Fibroblast of skin of left biceps (primary cell): Measurements from ENCODE around the gene ATP6V1C2.
"Not testable (repeated sequence)": the region's sequence is repeated elsewhere in the genome, so short reads cannot be mapped to it uniquely, and the experiment has no call there.

Source experiments
- DNase-seq, 2 experiments: peaks; one replicate each; pipeline ENCODE4 v3.0.0-alpha.2; 2013; ENCODE audit warnings: low read depth in 2 of 2

The ATP6V1C2 gene

DNA sequence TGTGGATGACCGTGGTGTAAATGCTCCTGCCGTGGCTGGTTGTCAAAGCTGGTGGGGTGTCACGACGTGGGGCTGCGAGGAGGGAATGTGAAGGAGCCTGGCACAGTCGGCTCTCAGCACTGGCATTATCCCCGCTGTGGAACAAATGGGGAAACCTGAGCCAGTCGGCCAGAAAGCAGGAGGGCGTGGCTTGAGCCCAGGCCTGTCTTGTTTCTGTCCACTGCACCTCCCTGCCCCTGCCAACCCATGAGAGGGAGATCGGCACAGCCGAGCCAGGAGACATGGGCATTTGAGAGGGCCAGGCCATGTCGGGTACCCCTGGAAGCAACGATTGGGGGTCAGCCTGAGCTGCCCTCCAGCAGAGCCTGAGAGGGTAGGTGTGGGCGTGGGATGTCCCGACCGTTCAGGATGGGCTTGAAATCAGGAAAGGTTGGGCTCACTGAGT lies 46.7 kb downstream of the ATP6V1C2 start:
- no peak for DNase-seq

DNA sequence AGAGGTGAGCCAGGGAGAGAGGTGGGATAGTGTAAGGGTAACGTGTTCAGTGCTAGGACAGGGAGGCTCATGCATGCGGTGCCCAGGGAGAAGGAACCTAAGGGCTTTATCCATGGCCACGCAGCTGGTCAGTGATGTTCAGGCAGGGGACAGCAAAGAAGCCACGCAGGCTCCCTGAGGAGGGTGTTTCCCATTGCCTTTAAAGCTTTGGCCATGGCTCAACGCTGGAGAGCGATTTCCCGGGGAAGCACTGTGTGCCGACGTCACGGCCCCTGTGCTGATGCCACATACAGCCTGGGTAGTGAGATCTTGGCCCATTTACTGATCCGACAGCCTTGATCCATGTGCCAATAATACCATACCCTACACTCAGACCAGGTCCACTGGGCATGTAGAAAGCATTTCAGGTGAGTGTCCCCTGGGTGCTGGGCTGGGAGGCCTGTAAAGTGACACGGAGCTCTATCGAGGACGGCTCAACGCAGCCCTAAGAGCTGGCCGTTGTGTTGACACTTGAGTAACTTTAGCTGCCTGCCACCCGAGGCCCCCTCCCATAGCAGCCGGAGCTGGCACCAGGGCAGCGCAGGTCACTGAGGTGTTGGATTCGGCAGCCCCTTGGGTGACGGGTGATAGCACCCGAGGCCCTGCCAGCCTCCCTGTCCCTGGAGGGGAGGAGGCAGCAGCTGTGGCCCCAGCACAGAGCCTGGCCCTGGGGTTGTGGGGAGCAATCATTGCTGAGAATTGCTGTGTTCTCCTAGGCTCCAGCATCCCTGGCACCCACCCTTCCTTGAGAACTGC lies 49.7 kb downstream of the ATP6V1C2 start:
- no peak for DNase-seq

DNA sequence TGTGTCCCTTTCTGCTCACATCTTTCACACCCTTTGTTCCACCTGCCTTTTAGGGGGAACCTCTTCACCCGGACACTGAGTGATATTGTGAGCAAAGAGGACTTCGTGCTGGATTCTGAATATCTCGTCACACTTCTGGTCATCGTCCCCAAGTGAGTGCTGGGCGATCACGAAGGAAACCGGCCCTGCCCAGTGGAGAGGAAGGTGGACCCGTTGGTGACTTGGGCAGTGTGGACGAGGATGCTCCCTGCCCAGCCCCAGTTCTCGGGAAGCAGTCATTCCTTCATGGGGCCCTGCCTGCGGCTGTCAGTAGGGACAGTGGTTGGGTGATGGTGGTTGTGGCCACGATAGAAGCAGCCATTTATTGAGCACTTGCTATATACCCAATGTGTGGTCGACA lies 50.4 kb downstream of the ATP6V1C2 start:
- no peak for DNase-seq

DNA sequence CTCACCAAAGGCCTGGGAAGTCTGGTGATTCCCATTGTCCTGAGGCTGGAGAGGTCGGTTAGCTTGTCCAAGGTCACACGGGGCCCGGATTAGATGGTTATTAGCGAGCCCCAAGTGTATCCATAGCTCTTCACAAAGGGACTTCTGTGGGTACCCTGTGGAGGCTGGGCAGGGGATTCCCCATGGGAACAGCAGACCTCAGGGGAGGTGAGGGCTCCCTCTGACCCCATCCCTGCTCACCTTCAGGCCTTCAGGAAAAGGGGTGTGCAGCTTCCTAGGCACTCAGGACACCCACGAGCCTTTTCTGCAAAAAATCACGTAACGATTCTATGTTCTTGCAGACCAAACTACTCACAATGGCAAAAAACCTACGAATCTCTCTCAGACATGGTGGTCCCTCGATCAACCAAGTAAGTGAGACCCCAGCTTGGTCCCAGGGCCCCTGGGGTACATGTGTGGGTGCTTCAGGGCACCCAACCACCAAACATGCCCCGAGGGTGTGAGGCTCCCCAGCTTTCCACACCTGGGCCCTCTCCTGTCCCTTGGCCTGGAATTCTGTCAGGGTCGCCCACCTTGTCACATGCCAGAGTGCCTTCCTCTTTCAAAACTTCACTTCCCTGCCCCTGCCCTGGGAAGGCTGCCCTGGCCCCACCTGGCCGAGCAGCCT lies 50.9 kb downstream of the ATP6V1C2 start:
- DNase-seq: no peak

DNA sequence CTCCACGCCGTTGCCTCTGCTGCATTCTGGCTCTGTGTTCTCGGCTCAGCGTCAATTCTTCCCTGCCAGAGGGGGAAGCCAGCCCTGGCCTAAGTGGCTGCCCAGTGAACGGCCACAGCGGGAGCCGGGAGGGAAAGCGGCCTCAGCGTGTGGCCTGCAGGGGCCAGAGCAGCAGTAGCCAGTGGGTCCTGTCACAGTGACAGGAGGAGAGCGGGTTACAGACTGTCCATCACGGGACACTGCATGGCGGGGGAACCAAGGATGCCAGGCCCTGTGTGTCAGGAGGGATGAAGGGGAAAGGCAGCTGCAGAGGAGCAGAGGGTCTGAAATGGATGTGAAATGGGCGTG lies 51.4 kb downstream of the ATP6V1C2 start:
- DNase-seq: no peak

DNA sequence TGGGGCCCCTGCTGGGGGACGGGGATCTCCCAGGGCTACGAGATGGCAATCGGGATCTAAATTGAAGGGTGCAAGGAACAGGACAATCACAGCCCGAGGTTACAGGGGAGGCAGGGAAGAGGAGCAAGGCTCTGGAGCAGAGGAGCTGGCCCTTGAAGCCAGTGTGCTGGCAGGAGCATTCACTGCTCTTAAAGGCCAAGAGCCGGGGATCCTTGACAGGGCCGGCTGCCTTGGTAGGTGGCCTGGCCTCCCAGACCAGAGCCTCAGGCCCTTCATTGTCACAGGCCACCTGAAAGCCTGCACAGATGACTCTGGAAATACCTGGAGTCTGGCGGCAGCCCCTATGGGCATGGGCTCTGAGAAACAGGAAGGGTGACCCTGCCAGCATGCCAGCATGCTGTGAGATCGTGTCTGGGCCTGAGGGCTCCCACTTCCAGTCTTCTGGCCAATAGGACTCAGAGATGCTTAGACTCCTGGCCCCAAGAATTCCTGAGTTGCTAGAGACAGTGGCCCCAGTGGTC lies 52.5 kb downstream of the ATP6V1C2 start:
- no peak for DNase-seq

DNA sequence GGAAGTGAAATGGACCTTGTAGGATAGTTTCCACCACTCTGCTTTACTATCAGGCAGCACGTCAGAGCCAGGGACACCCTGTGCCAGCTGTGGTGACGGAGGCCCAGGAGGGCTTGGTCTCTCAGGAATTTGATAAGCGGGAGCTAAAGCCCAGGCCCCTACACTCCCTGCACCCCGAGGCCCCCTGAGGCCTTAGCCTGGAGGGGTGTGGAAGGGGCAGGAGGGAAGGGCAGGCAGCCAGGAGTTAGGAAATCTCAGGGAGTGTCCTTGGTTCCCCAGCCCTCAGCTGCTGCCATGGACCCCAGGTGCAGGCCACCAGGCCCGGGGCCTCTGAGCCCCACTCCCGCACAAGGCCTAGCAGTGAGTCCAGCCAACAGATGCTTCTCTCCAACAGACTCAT lies 53.0 kb downstream of the ATP6V1C2 start:
- no peak for DNase-seq

DNA sequence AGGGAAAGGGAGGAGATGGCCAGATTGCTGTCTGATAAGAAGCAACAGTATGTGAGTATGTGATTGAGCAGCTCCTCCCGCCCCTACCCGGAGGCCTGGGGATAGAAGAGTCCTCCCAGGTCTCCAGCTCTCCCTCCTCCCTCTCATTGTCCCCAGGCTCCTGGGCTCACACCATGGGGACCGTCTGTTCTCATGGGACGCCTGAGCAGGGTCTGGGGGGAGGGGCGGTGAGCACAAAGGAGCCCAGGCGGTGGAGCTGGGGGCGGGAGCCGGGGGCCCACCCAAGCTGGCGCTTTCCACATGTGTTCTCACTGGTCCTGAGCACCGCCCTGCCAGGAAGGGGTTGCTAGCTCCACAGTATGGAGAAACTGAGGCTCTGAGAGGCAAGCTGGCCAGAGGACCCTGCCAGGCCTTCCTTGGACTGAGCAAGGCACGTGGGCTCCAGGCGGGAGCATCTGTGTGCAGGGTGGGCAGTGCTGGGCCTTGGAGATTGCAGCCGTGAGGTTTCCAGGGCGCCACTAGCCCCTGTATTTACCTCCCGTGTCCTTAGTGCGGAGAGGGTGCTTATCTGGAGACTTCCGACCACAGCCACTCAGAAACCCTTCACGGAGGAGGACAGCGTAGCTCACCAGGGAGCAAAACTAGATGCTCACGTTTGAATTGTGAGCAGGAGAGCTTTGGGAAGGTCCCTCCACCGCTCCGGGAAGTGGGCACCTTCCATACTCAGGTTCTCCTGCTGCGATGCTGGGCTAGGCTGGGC lies 53.8 kb downstream of the ATP6V1C2 start:
- DNase-seq: no peak

DNA sequence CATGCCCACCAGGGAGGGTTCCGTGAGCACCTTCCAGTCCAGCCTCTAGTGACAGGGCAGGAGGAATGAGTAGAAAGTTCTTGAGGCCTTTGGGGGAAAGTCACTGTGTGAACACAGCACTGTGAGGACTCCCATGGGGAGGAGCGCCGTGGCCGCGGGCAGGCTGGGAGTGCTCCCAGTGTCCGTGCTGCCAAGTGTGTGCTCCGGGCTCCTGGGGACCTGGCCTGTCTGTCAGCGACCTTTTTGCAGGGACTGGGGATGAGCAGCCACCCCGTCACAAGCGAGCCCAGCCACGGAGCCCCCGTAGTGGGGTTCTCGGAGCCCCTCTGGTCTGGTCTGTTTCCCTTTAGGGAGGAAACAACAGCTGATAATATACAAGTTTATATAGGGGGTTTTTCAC lies 54.4 kb downstream of the ATP6V1C2 start:
- no peak for DNase-seq

DNA sequence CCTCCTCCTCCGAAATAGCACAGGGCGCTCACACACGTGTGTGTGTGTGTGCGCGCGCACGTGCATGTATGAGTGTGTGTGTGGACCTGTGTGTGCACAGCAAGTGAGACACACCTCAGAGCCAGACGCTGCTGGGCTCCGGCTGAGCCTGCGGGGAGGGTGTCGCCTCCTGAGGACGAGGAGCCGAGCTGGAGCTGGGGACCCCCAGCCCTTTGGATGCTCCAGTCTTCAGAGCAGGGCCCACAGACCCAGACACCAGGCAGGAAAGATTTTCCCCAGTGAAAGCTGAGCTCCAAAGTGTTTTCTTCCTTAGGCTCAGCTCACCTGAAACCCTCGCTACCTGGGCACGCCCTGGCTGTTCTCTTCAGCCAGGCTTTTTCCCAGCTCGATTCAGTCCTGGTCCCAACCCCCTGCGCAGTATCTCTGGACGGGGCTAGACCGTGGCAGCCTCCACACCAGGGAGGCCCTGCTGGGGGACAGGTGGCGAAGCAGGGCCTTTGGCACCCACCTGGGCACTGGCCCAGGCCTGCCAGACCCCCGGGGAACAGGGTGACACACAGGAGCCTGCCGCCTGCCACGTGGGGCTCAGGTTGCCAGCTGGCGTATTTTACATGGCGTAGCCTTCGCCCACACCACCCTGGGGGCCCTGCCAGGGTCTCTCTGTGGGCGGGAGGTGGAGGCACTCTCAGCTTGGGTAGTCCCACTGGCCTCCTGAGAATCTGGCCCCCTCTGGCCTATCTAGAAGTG lies 55.0 kb downstream of the ATP6V1C2 start:
- no peak for DNase-seq

DNA sequence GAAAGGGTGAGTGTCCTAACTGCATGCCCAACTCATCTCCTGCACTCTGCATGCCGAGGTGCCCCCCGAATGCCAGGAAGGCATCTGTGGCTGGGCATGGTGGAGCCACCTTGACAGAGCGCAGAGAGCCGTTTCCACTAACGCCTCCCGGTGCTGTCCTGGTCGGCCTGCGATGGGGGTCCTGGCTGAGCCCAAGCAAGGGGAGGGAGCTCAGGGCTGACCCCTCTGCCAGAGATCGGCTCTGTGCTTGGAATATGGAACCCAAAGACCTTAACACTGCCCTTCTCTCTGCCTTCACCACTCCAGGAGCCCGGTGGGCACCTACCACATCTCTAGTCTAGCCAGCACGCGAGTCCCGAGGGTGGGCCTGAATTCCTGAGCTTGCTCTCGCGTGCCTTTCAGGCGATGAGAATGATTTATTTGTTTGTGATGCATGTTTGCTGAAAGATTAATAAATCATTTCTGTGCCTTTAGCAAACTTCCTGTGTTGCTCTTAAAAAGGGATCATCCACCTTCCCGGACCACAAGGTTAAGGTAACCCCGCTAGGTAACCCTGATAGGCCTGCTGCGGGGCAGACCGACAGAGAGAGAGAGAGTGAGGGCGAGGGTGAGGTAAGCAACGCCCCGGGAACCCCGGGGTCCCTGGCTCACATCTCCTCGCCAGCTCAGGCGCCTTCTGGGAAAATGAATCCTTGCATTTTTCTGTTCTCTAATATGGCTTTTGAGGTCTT lies 55.8 kb downstream of the ATP6V1C2 start:
- no peak for DNase-seq

DNA sequence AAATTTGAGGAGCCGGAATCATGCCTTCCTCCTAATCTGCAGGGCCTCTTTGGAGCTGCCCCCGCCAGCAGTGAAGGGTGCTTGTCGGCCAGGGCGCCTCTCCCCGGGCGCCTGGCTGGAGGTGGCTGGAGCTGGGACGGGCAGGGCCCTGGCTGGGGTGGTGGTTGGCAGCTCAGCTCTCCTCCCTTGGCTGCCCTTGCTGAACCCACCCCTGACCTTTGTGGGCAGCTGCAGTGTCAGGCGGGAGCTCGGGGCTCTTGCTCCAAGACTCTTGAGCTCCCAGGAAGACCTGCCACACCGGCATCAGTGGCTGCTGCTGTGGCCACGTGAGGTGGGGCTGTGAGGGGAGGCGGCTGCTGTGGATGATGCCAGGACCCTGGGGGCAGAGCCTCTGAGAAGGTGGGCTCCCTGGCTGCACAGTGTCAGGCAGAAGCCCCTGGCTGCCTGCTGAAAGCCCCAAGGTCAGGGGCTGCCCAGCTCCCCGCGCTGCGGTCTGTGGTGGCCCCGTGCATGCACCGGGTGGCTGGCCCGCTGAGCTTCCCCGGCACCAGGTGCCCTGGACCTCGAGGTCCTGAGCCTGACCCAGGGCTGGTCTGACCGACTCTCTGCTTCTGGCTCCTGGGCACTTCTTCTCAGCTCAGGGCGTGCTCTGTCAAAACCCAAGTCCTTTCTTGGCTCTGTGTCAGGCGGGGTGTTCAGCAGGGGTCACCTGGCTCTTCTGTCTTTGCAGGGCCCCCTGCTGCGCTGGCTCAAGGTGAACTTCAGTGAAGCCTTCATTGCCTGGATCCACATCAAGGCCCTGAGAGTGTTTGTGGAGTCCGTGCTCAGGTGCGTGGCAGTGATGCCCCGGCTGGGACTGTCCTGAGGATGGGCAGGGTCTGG lies 56.7 kb downstream of the ATP6V1C2 start:
- no peak for DNase-seq

DNA sequence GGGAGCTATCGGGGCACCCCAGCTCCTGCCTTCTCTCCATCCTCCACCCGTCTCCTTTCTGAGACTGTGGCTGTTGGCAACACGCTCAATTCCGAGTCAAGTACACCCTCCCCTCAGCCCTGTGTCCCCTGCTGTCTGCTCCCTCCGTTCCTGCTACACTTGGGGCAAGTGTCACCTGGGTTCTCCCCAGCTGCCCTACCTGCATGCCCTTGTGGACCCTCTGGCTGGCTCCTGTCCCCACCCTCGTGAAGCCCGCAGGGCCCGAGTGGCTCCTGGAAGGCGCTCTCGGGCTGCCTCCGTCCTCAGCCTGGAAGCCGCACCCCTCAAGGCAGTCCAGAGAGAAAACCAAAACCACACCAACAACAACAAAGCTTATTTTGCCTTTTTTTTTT lies 57.3 kb downstream of the ATP6V1C2 start:
- DNase-seq: no peak

DNA sequence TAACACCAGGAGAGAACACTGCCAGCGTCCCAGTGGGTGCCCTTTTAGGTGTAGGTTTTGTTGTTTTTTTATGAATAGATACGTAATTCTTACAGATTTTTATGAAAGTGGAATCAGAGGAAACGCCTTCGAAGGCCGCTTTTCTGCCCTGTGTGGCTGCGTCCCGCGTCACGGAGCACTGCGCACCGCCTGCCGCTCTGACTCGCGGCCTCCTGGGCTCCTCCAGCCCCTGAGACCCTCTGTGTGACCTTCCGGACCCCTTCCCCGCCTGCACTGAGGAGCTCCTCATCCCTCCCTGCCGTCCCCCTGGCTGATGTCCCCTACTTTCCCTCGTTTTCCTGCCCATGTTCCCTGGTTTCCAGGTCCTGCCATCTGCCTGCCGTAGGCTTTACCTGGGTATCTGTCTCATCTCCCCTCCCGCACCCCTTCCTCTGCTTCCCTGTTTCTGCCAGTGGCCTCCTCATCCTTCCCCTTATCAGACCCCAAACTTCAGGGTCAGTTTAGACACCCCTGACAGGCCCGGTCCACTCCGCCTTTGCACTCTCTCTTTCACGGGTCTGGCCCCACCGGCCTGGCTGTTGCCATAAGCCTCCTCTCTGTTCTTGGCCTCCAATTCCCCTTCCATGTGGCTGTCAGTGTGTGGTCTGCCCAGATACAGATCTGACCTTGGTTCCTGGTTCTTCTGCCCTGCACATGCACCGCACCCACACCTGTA lies 58.5 kb downstream of the ATP6V1C2 start:
- DNase-seq: no peak

DNA sequence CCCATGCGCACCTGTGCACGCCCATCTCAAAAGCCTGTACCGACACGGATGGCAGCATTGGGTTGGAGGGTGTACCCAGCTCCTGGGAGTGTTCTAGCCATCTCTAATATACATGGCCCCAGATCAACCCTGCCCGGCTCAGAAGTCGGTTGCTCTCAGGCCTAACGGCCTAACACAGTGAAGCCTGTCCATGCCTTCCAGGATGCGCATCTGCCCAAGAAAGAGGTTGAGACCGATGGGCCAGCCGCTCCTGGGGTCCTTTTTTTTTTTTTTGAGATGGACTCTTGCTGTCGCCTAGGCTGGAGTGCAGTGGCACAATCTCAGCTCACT lies 59.0 kb downstream of the ATP6V1C2 start:
- DNase-seq: no peak

DNA sequence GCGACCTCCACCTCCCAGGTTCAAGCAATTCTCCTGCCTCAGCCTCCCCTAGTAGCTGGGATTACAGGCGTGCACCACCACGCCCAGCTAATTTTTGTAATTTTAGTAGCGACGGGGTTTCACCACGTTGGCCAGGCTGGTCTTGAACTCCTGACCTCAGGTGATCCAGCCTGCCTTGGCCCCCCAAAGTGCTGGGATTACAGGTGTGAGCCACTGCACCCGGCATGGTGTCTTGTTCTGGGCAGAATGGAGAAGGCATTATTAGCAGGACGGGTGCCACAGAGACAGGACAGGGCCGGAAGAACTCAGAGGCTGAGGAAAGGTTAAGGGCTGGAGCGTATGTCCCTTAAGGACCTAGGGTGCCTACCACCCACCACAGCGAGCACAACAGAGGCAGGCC lies 59.4 kb downstream of the ATP6V1C2 start:
- DNase-seq: not testable (repeated sequence)

DNA sequence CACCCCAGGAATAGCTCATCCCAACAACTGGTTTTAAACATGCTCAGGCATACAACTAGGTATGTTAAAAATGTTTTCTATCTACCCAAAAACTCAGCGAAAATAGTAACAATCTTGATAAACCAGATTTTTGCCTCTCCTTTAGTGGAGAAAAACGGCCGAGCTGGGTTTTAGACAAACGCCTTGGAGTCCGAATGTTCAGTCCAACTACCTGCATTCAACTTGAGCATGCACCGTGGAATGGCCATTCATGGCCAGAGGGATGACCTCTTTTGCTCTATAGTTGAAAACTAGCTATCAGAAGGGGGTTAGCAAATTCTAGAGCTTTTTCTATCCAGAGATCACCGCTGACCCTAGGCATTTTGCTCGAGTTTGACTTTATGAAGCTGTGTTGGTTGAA lies 60.3 kb downstream of the ATP6V1C2 start:
- DNase-seq: no peak

DNA sequence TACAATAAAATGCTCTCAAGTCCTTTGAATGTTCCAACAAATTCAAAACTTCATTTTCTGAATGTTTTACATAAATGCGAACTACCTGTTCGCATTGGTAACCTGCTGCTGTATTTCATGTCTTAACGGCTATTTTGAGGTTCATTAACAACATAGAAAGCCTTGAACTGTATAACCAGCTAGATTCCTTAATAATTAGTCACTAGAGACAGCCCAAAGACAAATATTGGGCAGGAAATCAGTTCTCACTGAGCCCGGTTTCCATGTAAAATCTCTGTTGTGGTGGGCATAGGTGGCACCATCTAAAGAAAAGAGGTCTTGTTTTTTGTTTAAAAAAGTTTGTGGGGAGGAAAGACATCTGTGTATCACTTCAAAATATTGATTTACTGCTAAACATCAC lies 62.0 kb downstream of the ATP6V1C2 start:
- no peak for DNase-seq

DNA sequence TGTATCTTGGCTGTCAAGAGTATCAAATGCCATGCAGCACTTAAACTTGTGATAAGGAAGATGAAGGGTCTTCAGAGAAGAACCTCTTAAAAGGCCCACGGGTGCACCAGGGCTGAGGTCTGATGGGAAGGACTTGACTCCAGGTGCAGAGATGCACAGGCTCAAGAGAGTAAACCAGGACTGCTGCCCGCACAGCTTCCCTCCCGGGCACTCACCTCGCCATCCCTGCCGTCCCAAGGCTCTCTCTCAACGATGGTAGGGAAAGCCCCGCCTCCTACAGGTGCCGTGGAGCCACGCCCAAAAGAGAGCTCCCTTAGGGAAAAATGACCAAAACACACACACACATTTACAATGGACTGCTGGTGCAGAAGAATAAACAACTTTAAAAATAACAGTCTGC lies 63.3 kb downstream of the ATP6V1C2 start:
- DNase-seq: no peak

DNA sequence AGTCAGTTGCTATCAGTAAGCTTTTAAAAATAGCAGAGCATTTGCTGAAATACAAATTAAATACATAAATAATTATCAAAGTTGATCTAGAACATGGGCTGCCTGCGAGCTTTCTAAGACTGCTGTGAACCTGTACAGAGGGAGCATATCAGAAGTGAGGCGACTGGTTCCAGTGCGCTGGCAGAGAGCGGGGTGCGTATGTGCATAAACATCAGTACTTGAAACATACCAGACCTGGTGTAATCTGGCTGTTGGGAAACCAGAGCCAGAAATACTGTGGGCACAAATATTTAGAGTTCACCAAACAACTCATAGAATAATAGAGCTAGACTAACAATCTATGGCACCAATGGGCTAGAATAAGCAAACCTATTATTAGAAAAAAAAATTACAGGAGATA lies 63.8 kb downstream of the ATP6V1C2 start:
- DNase-seq: no peak
